Ramos (cell line): ENCODE measurements around the gene SUMO3.

Source experiments
- in situ Hi-C: fragments of 300-500 bp; cut with MboI; formaldehyde crosslinking; loops from one replicate; pipeline ENCODE4 v1.14.3; 2022; ENCODE audit warnings: low sequenced_read_pairs; ENCODE audit not compliant: unreplicated experiment

SUMO3 gene

GRCh38 chr21:44784810-44785209 lies 33.1 kb downstream of the SUMO3 start:
- in situ Hi-C loops, result loop anchor here (25.0 kb wide), 1 partner anchor 748 kb away; no protein-coding TSS in a partner anchor

- in situ Hi-C loops, result loop anchor here (25.0 kb wide), 1 partner anchor 746 kb away; no protein-coding TSS in a partner anchor
Observed at GRCh38 chr21:44783020-44783696, 34.7 kb downstream of the SUMO3 start.

GRCh38 chr21:44780767-44781459 lies 36.9 kb downstream of the SUMO3 start:
- in situ Hi-C loops, result loop anchor here (25.0 kb wide), 1 partner anchor 744 kb away; no protein-coding TSS in a partner anchor

GRCh38 chr21:44780137-44780502 lies 37.7 kb downstream of the SUMO3 start:
- in situ Hi-C loops, result loop anchor here (25.0 kb wide), 1 partner anchor 743 kb away; no protein-coding TSS in a partner anchor

- in situ Hi-C loops, result loop anchor here (25.0 kb wide), 1 partner anchor 742 kb away; no protein-coding TSS in a partner anchor
Observed at GRCh38 chr21:44779417-44780136, 38.3 kb downstream of the SUMO3 start.

- in situ Hi-C loops, result loop anchor here (25.0 kb wide), 1 partner anchor 742 kb away; no protein-coding TSS in a partner anchor
Observed at GRCh38 chr21:44778983-44779382, 38.9 kb downstream of the SUMO3 start.

GRCh38 chr21:44778499-44778911 lies 39.4 kb downstream of the SUMO3 start:
- in situ Hi-C loops, result loop anchor here (25.0 kb wide), 1 partner anchor 741 kb away; no protein-coding TSS in a partner anchor

- in situ Hi-C loops, result loop anchor here (25.0 kb wide), 1 partner anchor 741 kb away; no protein-coding TSS in a partner anchor
Observed at GRCh38 chr21:44778094-44778493, 39.8 kb downstream of the SUMO3 start.

- in situ Hi-C loops, result loop anchor here (25.0 kb wide), 1 partner anchor 738 kb away; no protein-coding TSS in a partner anchor
Observed at GRCh38 chr21:44774972-44775371, 42.9 kb downstream of the SUMO3 start.

- in situ Hi-C loops, result no loop called here
Observed at GRCh38 chr21:44773291-44773932, 44.5 kb downstream of the SUMO3 start.

- in situ Hi-C loops, result no loop called here
Observed at GRCh38 chr21:44771896-44772525, 45.9 kb downstream of the SUMO3 start.

GRCh38 chr21:44767834-44768831 lies 49.7 kb downstream of the SUMO3 start:
- in situ Hi-C loops, result no loop called here

- in situ Hi-C loops, result no loop called here
Observed at GRCh38 chr21:44766818-44767354, 51.0 kb downstream of the SUMO3 start.

- in situ Hi-C loops, result no loop called here
Observed at GRCh38 chr21:44766014-44766817, 51.6 kb downstream of the SUMO3 start.

- in situ Hi-C loops, result no loop called here
Observed at GRCh38 chr21:44765231-44766013, 52.4 kb downstream of the SUMO3 start.

- in situ Hi-C loops, result no loop called here
Observed at GRCh38 chr21:44764319-44765230, 53.3 kb downstream of the SUMO3 start.
